ENCODE results near the gene PTPRZ1.

Gene PTPRZ1

DNA sequence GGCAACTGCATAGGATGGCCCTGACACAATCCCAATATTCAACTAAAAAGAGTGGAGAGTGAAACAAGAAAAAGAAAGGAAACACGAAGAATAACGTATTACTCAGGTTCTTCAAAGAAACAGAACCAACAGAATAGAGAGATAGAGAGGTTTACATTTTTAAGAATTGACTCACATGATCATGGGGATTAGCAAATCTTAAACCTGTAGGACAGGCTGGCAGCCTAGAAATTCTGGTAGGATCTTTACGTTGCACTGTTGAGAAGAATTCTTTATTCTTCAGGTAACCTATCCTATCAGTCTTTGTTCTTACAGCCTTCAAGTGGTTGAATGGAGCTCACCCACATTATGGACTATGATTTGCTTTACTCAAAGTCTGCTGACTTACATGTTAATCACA, 167.2 kb downstream of the PTPRZ1 start:
- DNase-seq (ENCODE audit: low read depth in 1 of 2, low spot score in 1 of 2), result no peak

DNA sequence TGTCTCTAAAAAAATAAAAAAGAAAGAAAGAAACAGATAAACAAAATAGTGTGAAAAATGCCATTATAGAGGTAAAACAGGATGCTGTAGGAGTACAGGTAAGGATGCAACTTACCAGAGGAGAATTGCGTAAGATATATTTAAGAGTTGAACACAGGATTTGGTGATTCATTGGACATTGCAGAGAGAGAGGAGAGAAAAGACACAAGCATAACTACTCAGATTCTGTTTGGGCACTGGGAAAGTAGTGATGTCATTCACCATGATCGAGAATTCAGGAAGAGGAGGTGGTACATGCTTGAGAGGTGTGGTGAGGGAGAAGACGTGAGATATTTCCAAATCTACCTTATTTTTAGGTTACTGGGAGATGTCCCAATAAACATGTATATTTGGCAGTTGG, 173.4 kb downstream of the PTPRZ1 start:
- no peak for DNase-seq (ENCODE audit: low read depth in 1 of 2, low spot score in 1 of 2)

DNA sequence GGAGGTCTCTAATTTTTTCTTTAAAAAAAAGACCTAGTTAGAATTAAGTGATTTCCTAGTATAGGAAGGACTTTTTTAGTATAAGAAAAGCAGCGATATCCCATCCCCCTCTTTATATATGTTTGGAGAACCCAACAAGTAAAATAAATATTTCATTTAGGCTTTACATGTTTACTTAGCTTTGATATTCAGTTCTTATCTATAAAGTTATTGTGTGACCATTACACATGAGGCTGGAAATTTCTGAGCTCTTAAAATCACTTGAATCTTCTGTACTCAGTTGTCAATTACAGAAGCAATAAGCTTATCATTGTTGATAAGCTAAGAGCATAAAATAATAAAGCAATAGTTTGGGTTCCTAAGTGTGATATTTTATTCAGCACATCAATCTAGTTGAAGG, 181.4 kb downstream of the PTPRZ1 start:
- no peak for DNase-seq (ENCODE audit: low read depth in 1 of 2, low spot score in 1 of 2)

GRCh38 chr7:122055073-122055472, 182.1 kb downstream of the PTPRZ1 start:
- DNase-seq (ENCODE audit: low read depth in 1 of 2, low spot score in 1 of 2), result no peak

GRCh38 chr7:122056977-122057376, 184.0 kb downstream of the PTPRZ1 start:
- DNase-seq (ENCODE audit: low read depth in 1 of 2, low spot score in 1 of 2), result no peak

GRCh38 chr7:122059542-122059941, 186.6 kb downstream of the PTPRZ1 start:
- no peak for DNase-seq (ENCODE audit: low read depth in 1 of 2, low spot score in 1 of 2)

DNA sequence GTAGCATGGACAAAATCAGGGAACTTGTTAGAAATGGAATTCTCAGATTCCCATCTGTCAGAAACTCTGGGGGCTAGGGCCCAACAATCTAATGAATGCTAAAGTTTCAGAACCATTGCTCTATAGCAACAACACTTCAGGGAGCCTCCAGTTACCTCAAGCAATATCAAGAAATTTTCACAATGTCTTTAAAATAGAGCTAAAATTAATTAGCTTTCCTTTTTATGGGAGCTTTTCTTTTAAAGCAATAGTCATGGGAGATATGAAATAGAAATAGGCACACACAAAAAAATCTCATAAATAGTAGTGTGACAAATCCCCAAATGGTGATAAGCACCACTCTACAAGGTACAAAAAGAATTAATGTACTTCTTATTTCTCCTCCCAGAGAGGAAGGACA, 190.2 kb downstream of the PTPRZ1 start:
- no peak for DNase-seq (ENCODE audit: low read depth in 1 of 2, low spot score in 1 of 2)

GRCh38 chr7:122064971-122065370, 192.0 kb downstream of the PTPRZ1 start:
- DNase-seq (ENCODE audit: low read depth in 1 of 2, low spot score in 1 of 2), result no peak

- no peak for DNase-seq (ENCODE audit: low read depth in 1 of 2, low spot score in 1 of 2)
Observed at GRCh38 chr7:122067077-122067476, 194.1 kb downstream of the PTPRZ1 start.

DNA sequence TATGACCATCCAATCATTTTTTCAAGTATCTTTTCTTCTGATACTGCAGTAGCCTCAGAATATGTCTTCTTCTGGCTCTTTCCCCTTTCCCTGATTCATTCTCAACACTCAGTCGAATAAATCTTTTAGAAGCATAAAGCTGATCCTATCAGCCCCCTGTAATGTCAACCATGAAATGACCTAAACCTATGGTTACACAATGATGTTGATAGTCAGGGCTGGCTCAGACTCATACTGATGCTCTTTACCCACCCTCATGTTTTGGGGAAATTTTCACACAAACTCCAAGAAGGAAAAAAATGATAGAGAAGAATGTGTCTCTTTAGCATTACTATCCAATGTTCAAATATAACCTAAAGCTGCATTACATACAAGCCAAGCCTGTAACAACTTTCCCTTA, 195.1 kb downstream of the PTPRZ1 start:
- DNase-seq (ENCODE audit: low read depth in 1 of 2, low spot score in 1 of 2), result no peak

DNA sequence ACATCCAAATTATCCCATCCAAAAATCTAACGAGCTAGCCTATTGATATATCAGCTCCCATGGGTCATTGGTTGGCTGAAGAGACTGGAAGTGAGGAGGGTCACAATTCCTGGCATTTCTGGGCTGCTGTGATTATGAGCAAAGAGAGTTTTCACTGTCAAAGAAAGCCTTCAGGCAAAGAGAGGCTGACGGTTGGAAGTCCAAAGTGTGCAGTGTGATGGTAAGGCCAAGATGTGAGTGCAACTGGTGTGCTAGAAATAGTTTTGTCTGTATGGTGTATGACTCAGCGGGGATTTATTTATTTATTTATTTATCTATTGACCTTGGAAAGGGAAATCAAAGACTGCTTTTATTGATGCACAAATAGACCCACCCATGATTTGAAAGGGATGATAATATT, 196.0 kb downstream of the PTPRZ1 start:
- no peak for DNase-seq (ENCODE audit: low read depth in 1 of 2, low spot score in 1 of 2)

DNA sequence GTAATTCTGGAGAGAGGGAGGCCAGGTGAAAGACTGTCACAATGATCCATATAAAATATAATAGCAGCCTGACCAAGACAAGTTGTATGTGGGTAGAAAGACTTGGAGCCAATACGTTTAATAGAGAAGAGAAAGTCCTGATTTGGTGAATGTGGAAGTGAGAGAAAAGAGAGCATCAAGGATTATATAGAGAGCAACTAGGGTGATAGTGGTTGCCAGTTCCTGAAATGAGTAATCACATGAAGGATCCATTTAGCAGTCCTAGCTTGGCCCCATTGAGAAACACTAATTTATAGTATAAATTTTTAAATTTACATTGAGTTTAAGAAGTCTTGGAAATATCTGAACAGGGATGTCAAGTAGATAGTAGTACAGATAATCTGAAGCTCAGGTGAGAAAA, 197.1 kb downstream of the PTPRZ1 start:
- no peak for DNase-seq (ENCODE audit: low read depth in 1 of 2, low spot score in 1 of 2)

DNA sequence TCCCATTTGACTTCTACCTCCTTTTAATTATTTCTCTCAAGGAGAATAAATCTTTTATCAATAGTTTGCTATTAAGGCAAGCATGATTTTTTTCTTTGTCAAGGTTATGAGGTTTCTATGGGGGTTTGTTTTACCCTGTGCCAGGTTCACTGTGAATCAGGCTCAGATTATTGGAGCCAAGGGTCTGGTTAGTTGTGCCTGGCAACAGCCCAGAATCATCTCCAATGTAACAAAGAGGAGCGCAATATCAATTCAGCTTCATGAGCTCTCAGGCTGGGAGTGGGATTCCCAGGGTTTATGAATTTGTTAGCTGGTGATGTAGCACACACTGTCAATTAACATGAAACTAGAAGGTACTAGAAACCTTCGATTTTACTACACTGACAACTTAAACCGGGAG, 197.9 kb downstream of the PTPRZ1 start:
- no peak for DNase-seq (ENCODE audit: low read depth in 1 of 2, low spot score in 1 of 2)

DNA sequence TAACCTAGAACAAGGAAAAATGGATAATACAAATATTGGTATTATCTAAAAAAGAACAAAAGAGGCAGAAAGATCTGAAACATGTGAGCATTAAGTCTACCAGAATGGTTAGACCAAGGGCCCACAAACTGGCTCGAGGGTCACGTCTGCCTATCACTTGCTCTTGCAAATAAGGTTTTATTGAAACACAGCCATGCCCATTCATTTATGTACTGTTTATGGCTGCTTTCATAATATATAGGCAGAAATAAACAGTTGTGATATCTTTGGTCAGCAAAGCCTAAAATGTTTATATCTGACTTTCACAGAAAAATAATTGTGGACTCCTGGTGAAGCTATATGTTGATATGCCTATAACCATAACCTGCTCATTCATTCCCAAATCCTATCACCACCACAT, 199.3 kb downstream of the PTPRZ1 start:
- no peak for DNase-seq (ENCODE audit: low read depth in 1 of 2, low spot score in 1 of 2)

- no peak for DNase-seq (ENCODE audit: low read depth in 1 of 2, low spot score in 1 of 2)
Observed at GRCh38 chr7:122072924-122073599, 200.1 kb downstream of the PTPRZ1 start.

- no peak for DNase-seq (ENCODE audit: low read depth in 1 of 2, low spot score in 1 of 2)
Observed at GRCh38 chr7:122073635-122074034, 200.7 kb downstream of the PTPRZ1 start.

GRCh38 chr7:122082160-122082559, 209.2 kb downstream of the PTPRZ1 start:
- no peak for DNase-seq (ENCODE audit: low read depth in 1 of 2, low spot score in 1 of 2)

GRCh38 chr7:122082670-122083069, 209.7 kb downstream of the PTPRZ1 start:
- DNase-seq (ENCODE audit: low read depth in 1 of 2, low spot score in 1 of 2), result no peak

GRCh38 chr7:122092964-122093797, 220.2 kb downstream of the PTPRZ1 start:
- peak in 1 of 2 donors; percentile 4 for DNase-seq (ENCODE audit: low read depth in 1 of 2, low spot score in 1 of 2)

- no peak for DNase-seq (ENCODE audit: low read depth in 1 of 2, low spot score in 1 of 2)
Observed at GRCh38 chr7:122094549-122094948, 221.6 kb downstream of the PTPRZ1 start.

GRCh38 chr7:122095642-122096041, 222.7 kb downstream of the PTPRZ1 start:
- no peak for DNase-seq (ENCODE audit: low read depth in 1 of 2, low spot score in 1 of 2)

GRCh38 chr7:122100021-122100420, 227.1 kb downstream of the PTPRZ1 start:
- no peak for DNase-seq (ENCODE audit: low read depth in 1 of 2, low spot score in 1 of 2)

GRCh38 chr7:122103064-122103463, 230.1 kb downstream of the PTPRZ1 start:
- no peak for DNase-seq (ENCODE audit: low read depth in 1 of 2, low spot score in 1 of 2)

Measured in activated T-helper 1 cell treated with anti-CD3 and anti-CD28 coated beads, Interleukin-2, amount 50 U/mL, for 16 hours (primary cell).